Left renal cortex interstitium (tissue), 4 donors: Measurements from ENCODE around the gene PAN3. TPM values are rescaled to one million over a fixed set of nuclear protein-coding genes. Genes with fewer than 3 reads are reported as not detected.

Experiments
- DNase-seq, 4 donors: peaks; one replicate each; pipeline ENCODE4 v3.0.0-alpha.2; 2013; ENCODE audit warnings: low read depth in 4 of 4, low spot score in 2 of 4, missing footprints in 1 of 4
- polyA plus RNA-seq, 4 donors: library from polyadenylated mRNA; unstranded; fragments of 120-200 nt; gene quantifications; one replicate each; pipeline ENCODE4 v1.2.1, GENCODE V29; 2013; ENCODE audit not compliant: insufficient read length in 4 of 4

Gene PAN3
- polyA plus RNA-seq, 4 donors: 44.7 to 64.9 (median 53.3) TPM

DNA sequence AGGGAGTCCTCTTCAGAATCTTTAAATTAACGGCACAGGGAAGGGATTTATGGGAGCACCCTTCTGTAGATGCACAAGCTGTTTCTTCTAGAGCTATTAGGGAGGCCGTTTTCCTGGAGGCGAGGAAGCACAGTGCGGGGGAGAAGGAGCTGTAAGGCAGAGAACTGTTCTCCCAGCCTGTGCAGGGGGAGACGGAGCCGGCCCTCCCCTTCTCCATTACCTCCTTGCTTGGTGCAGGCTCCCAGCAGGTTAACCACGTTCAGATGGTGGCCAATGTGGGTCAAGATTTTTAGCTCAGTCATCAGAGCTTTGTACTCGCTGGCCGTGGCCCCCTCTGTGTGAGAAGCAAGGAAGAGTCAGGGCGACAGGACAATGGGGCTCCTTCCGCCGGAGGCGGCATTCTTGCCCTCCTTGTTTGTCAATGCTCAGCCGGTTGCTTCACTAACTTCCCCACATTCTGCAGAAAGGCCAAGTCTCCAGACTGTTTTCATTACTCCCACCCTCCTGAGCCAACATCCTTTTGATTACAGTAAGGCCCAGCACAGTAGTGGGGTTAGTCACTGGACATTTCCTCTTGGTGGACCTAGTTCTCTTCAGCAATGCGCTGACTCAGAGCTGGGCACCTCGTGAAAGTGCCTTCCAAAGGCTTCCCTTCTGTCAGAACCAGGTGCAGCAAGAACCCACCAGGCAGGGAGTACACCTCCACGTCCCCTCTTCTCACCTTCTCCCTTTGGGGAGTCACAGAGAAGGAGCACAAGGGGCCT is 191.2 kb downstream of the PAN3 start:
- DNase-seq: no peak

DNA sequence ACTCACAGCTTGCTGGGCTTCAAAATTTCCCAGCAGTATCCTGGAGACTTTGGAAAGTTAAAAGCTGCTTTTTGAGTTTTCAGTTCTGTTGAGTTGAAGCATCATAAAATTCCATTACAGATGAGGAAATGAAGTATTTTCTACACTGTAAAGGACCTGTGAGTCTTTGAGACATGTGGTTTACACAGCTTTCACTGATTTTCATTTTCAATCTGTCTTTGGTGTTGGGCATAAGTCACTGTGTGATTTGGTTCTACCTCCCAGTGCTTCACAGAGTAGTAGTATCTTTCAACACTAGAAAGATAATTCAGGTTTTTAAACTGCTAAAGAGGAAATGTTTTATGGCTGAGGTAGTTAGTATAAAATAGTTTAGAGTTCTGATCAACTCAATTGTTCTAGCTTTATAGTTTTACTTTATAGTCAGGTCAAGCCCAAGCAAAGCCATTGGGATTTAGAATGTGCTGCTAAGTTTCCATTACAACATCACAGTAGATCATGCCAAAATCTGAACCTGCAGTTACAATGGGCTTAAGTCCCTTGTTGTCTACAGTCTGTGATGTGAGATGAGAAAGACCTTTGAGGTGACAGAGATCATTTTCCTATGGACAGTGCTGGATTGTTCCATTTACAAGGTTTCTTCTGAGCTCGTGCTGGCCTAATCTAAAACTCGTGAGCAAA is 195.0 kb downstream of the PAN3 start:
- DNase-seq: no peak

DNA sequence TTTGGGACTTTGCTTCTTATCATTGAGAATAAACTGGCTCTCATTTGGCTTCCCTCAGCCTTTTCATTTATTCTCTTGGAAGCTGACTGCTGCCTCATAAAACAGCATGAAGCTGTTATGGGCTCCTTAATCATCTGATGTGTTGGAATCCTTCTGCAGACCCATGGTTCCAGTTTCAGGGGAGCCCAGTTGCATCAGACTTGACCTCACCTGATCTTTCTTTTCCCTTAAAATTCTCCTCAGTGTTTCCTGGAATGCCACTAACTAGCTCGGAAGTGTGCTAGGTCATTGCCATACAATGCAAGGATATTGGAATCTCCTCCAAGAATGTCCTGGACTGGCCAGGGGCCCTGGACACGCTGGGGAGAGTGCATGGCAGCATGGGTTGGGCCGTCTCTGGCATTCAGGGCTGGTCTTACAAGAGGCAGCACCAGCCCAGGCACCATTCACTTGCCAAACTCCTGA is 197.9 kb downstream of the PAN3 start:
- DNase-seq: no peak

GRCh38 chr13:28337166-28338005 is 199.0 kb downstream of the PAN3 start:
- no peak for DNase-seq

DNA sequence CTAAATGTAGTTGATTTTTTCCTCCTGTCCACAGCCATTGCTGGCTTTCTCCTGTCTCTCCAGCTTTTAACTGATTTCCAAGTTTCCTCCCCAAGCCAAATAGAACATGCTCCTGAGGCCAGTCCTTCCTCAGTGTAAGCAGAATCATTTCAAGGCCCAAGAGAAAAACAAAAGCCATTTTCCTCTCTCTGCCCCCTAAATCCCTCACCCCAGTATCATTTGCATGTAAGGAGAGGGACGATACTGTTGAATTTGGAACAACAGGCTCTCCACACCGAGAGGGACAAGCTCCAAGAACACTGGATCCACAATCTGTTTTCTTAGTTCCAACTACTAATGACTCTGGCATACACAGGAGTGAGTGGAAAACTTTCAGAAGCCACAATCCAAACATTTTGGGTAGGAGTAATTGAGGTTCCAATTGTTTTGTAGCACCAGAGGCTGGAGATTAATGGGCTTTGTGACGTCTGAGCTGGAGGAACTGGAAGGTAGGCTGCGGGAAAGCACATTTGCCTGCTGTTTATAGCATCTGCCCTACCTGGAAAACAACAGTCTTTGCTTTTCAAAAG is 199.7 kb downstream of the PAN3 start:
- DNase-seq: no peak

GRCh38 chr13:28338742-28339141 is 200.4 kb downstream of the PAN3 start:
- no peak for DNase-seq

- DNase-seq: no peak
Measured at GRCh38 chr13:28339419-28339818, 201.1 kb downstream of the PAN3 start.

GRCh38 chr13:28340272-28340793 is 202.0 kb downstream of the PAN3 start:
- DNase-seq: no peak

DNA sequence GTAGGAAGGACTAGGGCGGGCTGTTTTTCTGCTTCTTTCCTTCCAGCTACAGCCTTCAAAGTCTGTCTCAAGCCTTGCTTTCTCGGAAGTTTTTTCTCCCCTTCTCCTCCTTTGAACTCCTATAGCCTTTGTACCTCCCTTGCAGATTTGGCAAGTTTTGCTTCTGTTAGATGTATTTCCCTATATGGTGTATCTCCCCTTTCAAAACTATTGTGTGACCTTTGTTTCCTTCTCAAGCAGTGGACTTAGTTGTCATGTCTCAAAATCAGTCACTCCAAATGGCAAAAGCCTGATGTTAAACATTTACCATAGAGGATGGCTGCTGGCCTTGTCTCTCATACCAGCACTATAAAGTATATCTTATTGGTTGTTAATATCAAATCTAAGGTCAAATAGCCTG is 203.9 kb downstream of the PAN3 start:
- no peak for DNase-seq

- no peak for DNase-seq
Measured at GRCh38 chr13:28344163-28344562, 205.8 kb downstream of the PAN3 start.

Other genes starting within 250 kb of the PAN3 start
- gene PDX1, start 218.5 kb upstream of the PAN3 start, polyA plus RNA-seq: not detected
- not detected for gene CDX2, start 169.2 kb upstream of the PAN3 start, polyA plus RNA-seq
- gene URAD, start 149.9 kb upstream of the PAN3 start, polyA plus RNA-seq: not detected
- gene FLT3, start 38.0 kb upstream of the PAN3 start, polyA plus RNA-seq: under 1 TPM; 0.16 to 0.32 (median 0.24) TPM